Activated naive CD4-positive, alpha-beta T cell treated with anti-CD3 and anti-CD28 coated beads, Interleukin-2, amount 10 ng/mL, durations not matched to agents 7 days and 5 days (primary cell): ENCODE measurements around the gene CAGE1.
"Not testable (repeated sequence)": the region's sequence is repeated elsewhere in the genome, so short reads cannot be mapped to it uniquely, and the experiment has no call there.

ENCODE experiments used
- CTCF ChIA-PET: fragments of 350-600 bp; sonication (Branson Sonifier 250); formaldehyde crosslinking; loops from one replicate; lab custom pipeline; 2021; ENCODE audit warnings: antibody characterized with exemption; lab: Charles Lee
- DNase-seq: peaks from one replicate; pipeline ENCODE4 v3.0.0-alpha.2; 2020
- H3K27ac Mint-ChIP-seq: one replicate; pipeline ENCODE4 v1.8.0; 2021; ENCODE audit warnings: mild to moderate bottlenecking, moderate library complexity, mixed read lengths
- H3K27me3 Mint-ChIP-seq: one replicate; pipeline ENCODE4 v1.8.0; 2021; ENCODE audit warnings: mild to moderate bottlenecking, mixed read lengths
- H3K36me3 Mint-ChIP-seq: one replicate; pipeline ENCODE4 v1.8.0; 2021; ENCODE audit warnings: mixed read lengths
- H3K4me1 Mint-ChIP-seq: one replicate; pipeline ENCODE4 v1.8.0; 2021; ENCODE audit warnings: mixed read lengths
- H3K4me3 Mint-ChIP-seq: one replicate; pipeline ENCODE4 v1.8.0; 2021; ENCODE audit warnings: mild to moderate bottlenecking, moderate library complexity, mixed read lengths
- H3K9me3 Mint-ChIP-seq: one replicate; pipeline ENCODE4 v1.8.0; 2021; ENCODE audit warnings: mixed read lengths

CAGE1 gene

GRCh38 chr6:7315948-7316365, 73.6 kb downstream of the CAGE1 start:
- no peak for DNase-seq
- H3K4me1 Mint-ChIP-seq: peaks cover 26% of the 10 kb centered on the region
- no peaks in the 10 kb centered on the region for H3K9me3 Mint-ChIP-seq
- peaks cover 10% of the 10 kb centered on the region for H3K36me3 Mint-ChIP-seq
- CTCF ChIA-PET: interaction anchor here (1.0 to 2.5 kb wide), 4 partner anchors 9 to 73 kb away, joined by 3 to 6 read pairs (median 3); no protein-coding TSS in a partner anchor
- no peak overlapping the region for H3K4me3 Mint-ChIP-seq
- peak overlapping the region; percentile 45 for H3K27ac Mint-ChIP-seq
- peaks cover 8% of the 10 kb centered on the region for H3K27me3 Mint-ChIP-seq

- not testable (repeated sequence) for DNase-seq, H3K4me3 Mint-ChIP-seq, H3K9me3 Mint-ChIP-seq, H3K27ac Mint-ChIP-seq, H3K27me3 Mint-ChIP-seq
- Mint-ChIP-seq H3K4me1 (peaks cover 30% of the 10 kb centered on the region), H3K36me3 (peaks cover 12% of the 10 kb centered on the region)
- CTCF ChIA-PET: interaction anchor here (1.4 to 2.5 kb wide), 3 partner anchors 10 to 41 kb away, joined by 3 to 6 read pairs (median 3); no protein-coding TSS in a partner anchor
Measured at GRCh38 chr6:7315087-7315947, 74.2 kb downstream of the CAGE1 start.

- CTCF ChIA-PET: interaction anchor here (2.5 kb wide), 1 partner anchor 11 kb away, joined by 6 read pairs; no protein-coding TSS in a partner anchor
- peaks cover 4% of the 10 kb centered on the region for H3K27me3 Mint-ChIP-seq
- no peak overlapping the region for H3K4me3 Mint-ChIP-seq
- H3K9me3 Mint-ChIP-seq: peaks cover 1% of the 10 kb centered on the region
- peaks cover 38% of the 10 kb centered on the region for H3K4me1 Mint-ChIP-seq
- peak overlapping the region; percentile 63 for H3K27ac Mint-ChIP-seq
- H3K36me3 Mint-ChIP-seq: peaks cover 19% of the 10 kb centered on the region
- no peak for DNase-seq
Measured at GRCh38 chr6:7314414-7314813, 75.1 kb downstream of the CAGE1 start.

GRCh38 chr6:7313505-7314165, 75.9 kb downstream of the CAGE1 start:
- DNase-seq: no peak
- peaks cover 26% of the 10 kb centered on the region for H3K36me3 Mint-ChIP-seq
- no peaks in the 10 kb centered on the region for H3K27me3 Mint-ChIP-seq
- H3K9me3 Mint-ChIP-seq: peaks cover 1% of the 10 kb centered on the region
- CTCF ChIA-PET: no interaction called here
- H3K4me1 Mint-ChIP-seq: peaks cover 46% of the 10 kb centered on the region
- peak overlapping the region; percentile 96 for H3K4me3 Mint-ChIP-seq
- H3K27ac Mint-ChIP-seq: peak overlapping the region; percentile 94

GRCh38 chr6:7312616-7313504, 76.7 kb downstream of the CAGE1 start, which contains the start of gene SSR1:
TSS of gene SSR1 (minus strand) at chr6:7313199. CDS start at chr6:7313120, 79 bp downstream.
- H3K9me3 Mint-ChIP-seq: peaks cover 1% of the 10 kb centered on the region

GRCh38 chr6:7311917-7312615, 77.5 kb downstream of the CAGE1 start:
- peak overlapping the region; percentile 96 for H3K4me3 Mint-ChIP-seq
- H3K36me3 Mint-ChIP-seq: peaks cover 38% of the 10 kb centered on the region
- no peak for DNase-seq
- peaks cover 57% of the 10 kb centered on the region for H3K4me1 Mint-ChIP-seq
- H3K27me3 Mint-ChIP-seq: no peaks in the 10 kb centered on the region
- peak overlapping the region; percentile 94 for H3K27ac Mint-ChIP-seq
- CTCF ChIA-PET: interaction anchor here (0.6 kb wide), 1 partner anchor 562 kb away, joined by 3 read pairs; no protein-coding TSS in a partner anchor
- H3K9me3 Mint-ChIP-seq: peaks cover 1% of the 10 kb centered on the region

More at GRCh38 chr6:7312616-7313504, 76.7 kb downstream of the CAGE1 start, which contains the start of gene SSR1:
- CTCF ChIA-PET: no interaction called here
- Mint-ChIP-seq H3K36me3 (peaks cover 33% of the 10 kb centered on the region), H3K4me3 (peak within 1 kb of the TSS; percentile 96), H3K27ac (peak within 1 kb of the TSS; percentile 94), H3K27me3 (no peaks in the 10 kb centered on the region), H3K4me1 (peaks cover 52% of the 10 kb centered on the region)
- DNase-seq: peak; percentile 96

GRCh38 chr6:7311176-7311575, 78.4 kb downstream of the CAGE1 start:
- Mint-ChIP-seq H3K27ac (peak overlapping the region; percentile 72), H3K9me3 (peaks cover 1% of the 10 kb centered on the region), H3K4me1 (peaks cover 59% of the 10 kb centered on the region), H3K4me3 (peak overlapping the region; percentile 62), H3K36me3 (peaks cover 40% of the 10 kb centered on the region), H3K27me3 (no peaks in the 10 kb centered on the region)
- DNase-seq: no peak
- CTCF ChIA-PET: interaction anchor here (0.6 kb wide), 1 partner anchor 561 kb away, joined by 3 read pairs; no protein-coding TSS in a partner anchor

GRCh38 chr6:7309050-7309449, 80.5 kb downstream of the CAGE1 start:
- Mint-ChIP-seq H3K36me3 (peaks cover 54% of the 10 kb centered on the region), H3K27me3 (no peaks in the 10 kb centered on the region), H3K4me3 (no peak overlapping the region), H3K27ac (no peak overlapping the region), H3K9me3 (peaks cover 1% of the 10 kb centered on the region), H3K4me1 (peaks cover 68% of the 10 kb centered on the region)
- no peak for DNase-seq
- CTCF ChIA-PET: no interaction called here

- H3K27ac Mint-ChIP-seq: no peak overlapping the region
Measured at GRCh38 chr6:7307533-7307932, 82.0 kb downstream of the CAGE1 start.

GRCh38 chr6:7304821-7305220, 84.7 kb downstream of the CAGE1 start:
- Mint-ChIP-seq H3K27ac (peak overlapping the region; percentile 17), H3K36me3 (peaks cover 60% of the 10 kb centered on the region), H3K9me3 (peaks cover 1% of the 10 kb centered on the region), H3K4me3 (no peak overlapping the region), H3K4me1 (peaks cover 38% of the 10 kb centered on the region), H3K27me3 (no peaks in the 10 kb centered on the region)
- CTCF ChIA-PET: interaction anchor here (1.2 kb wide), 1 partner anchor 11 kb away, joined by 3 read pairs; no protein-coding TSS in a partner anchor
- no peak for DNase-seq

More at GRCh38 chr6:7307533-7307932, 82.0 kb downstream of the CAGE1 start:
- CTCF ChIA-PET: no interaction called here
- no peak for DNase-seq
- H3K36me3 Mint-ChIP-seq: peaks cover 59% of the 10 kb centered on the region
- H3K9me3 Mint-ChIP-seq: peaks cover 1% of the 10 kb centered on the region
- no peaks in the 10 kb centered on the region for H3K27me3 Mint-ChIP-seq
- peaks cover 58% of the 10 kb centered on the region for H3K4me1 Mint-ChIP-seq
- no peak overlapping the region for H3K4me3 Mint-ChIP-seq

- Mint-ChIP-seq H3K27me3 (no peaks in the 10 kb centered on the region), H3K36me3 (peaks cover 53% of the 10 kb centered on the region), H3K4me1 (peaks cover 13% of the 10 kb centered on the region), H3K9me3 (no peaks in the 10 kb centered on the region), H3K4me3 (no peak overlapping the region), H3K27ac (no peak overlapping the region)
- DNase-seq: no peak
- CTCF ChIA-PET: no interaction called here
Measured at GRCh38 chr6:7301702-7302101, 87.8 kb downstream of the CAGE1 start.

- Mint-ChIP-seq H3K27me3 (no peaks in the 10 kb centered on the region), H3K36me3 (peaks cover 56% of the 10 kb centered on the region), H3K4me3 (no peak overlapping the region), H3K4me1 (peaks cover 13% of the 10 kb centered on the region), H3K27ac (no peak overlapping the region), H3K9me3 (no peaks in the 10 kb centered on the region)
- DNase-seq: no peak
- CTCF ChIA-PET: interaction anchor here (1.3 kb wide), 1 partner anchor 314 kb away, joined by 3 read pairs; no protein-coding TSS in a partner anchor
Measured at GRCh38 chr6:7300926-7301325, 88.6 kb downstream of the CAGE1 start.

- CTCF ChIA-PET: no interaction called here
- Mint-ChIP-seq H3K4me1 (no peaks in the 10 kb centered on the region), H3K27me3 (no peaks in the 10 kb centered on the region), H3K9me3 (no peaks in the 10 kb centered on the region), H3K36me3 (peaks cover 45% of the 10 kb centered on the region), H3K27ac (no peak overlapping the region), H3K4me3 (no peak overlapping the region)
- no peak for DNase-seq
Measured at GRCh38 chr6:7298113-7298512, 91.4 kb downstream of the CAGE1 start.
